AG09309 (cell line): Measurements from ENCODE around the gene ERO1A.
A peak's percentile ranks its signal among the peaks of the same experiment; 100 is the strongest.

Experiments
- DNase-seq: peaks from one replicate; pipeline ENCODE4 v3.0.0-alpha.2; 2010; ENCODE audit warnings: low read depth
- H3K4me3 ChIP-seq: 2 replicates; pipeline ENCODE4 v1.5.1; 2011; ENCODE audit warnings: mild to moderate bottlenecking, low read depth, low read length, moderate library complexity; ENCODE audit not compliant: control insufficient read depth
- CTCF ChIP-seq: IDR thresholded peaks from 2 replicates; pipeline ENCODE4 v1.5.1; 2011; ENCODE audit warnings: mild to moderate bottlenecking, low read depth, low read length, inconsistent platforms; ENCODE audit not compliant: insufficient read depth, control insufficient read depth; ENCODE audit errors: missing control alignments

Gene ERO1A

DNA sequence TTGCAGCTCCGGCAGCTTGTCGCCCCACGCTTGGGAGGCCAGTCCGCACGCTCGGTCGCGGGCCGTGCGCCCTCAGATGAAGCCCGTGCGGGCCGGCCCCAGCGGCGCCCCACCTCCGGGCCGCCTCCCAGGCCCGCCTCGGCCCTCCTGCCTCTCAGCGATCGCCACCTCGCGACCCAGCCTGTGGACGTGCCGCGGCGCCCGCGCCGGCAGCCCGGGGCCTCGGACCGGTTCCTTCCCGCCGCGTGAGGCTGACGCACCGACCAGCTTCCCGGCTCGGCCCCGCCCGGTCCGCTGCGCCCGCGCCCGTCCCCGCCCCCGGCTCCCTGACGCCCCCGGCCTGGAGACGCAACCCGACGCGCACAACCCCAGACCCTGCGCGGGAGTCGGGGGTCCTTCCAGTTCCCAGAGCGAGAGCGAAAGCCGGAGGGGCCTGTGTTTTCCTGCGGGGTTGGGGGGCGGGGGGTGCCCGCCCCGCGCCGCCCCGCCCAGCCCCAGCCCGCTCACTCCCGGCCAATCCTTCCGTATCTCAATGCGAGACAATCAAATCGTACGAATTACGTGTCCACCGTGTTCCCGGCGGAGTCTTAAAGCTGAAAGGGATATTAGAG lies at the start of gene ERO1A:
ERO1A (minus strand) TSS at position 78 of the 611 bp plus-strand sequence; CDS start at position 1, 77 bp downstream.
- peak within 1 kb of the TSS; percentile 95 for H3K4me3 ChIP-seq
- TF ChIP-seq CTCF = no peak

DNA sequence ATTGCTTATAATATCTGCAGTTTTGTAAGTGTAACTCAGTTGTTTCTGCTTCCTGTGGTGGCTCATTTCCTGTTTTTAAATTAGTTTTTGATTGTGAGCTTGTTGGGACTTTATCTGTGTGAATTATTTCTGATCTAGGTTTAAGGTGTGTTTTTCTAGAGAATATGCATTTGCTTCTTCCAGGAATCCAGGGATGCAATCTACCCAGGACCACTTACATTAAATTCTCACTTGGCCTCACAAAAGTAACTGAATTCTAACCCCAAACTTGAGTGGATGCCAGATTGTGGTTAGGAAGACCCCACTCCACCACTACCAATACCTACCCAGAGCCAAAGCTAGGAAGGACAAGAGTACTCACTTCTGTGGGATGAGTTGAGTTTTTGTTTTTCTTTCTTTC lies 46.5 kb upstream of the ERO1A start:
- no peak overlapping the region for H3K4me3 ChIP-seq
- DNase-seq = no peak
- TF ChIP-seq CTCF = no peak

More for the DNA sequence above, at the start of gene ERO1A:
- DNase-seq = peak; percentile 52

DNA sequence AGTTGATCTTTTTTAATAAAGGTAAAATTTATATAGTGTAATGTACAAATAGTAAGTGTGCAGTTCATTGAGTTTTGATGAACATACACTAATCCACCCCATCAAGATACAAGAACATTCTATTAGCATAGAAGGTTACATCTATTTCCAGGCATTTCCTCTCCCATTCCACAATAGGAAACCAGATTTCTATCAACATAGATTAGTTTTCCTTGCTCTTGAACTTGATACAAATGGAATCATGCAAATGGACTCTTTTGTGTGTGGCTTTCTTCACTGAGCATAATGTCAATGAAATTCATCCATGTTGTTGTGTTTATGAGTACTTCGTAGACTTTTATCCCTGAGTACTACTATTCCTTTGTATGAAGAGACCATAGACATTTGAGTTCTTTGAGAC lies 45.4 kb upstream of the ERO1A start:
- no peak for DNase-seq
- H3K4me3 ChIP-seq = no peak overlapping the region
- no peak for TF ChIP-seq CTCF

DNA sequence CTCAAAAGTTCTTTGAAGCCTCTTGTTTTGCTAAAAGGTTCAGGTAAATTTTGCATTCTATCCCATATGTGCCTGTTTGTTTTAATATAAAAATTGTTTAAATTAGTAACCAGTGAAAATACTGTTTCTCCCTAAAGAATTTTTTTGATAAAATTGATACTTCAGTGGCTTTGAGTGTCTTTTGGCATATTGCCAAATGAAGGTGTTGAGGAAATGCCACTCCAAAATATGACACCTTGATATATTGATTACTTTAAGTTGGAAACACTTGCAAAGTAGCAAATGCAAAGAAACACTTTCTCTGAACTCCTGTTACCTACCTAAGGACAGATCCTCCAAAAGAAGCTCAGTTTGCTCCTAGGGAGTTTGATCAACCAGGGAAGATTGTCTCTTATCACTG lies 43.1 kb upstream of the ERO1A start:
- no peak for DNase-seq
- no peak overlapping the region for H3K4me3 ChIP-seq
- no peak for TF ChIP-seq CTCF

GRCh38 chr14:52735921-52736489 lies 40.6 kb upstream of the ERO1A start:
- no peak for TF ChIP-seq CTCF
- no peak for DNase-seq

DNA sequence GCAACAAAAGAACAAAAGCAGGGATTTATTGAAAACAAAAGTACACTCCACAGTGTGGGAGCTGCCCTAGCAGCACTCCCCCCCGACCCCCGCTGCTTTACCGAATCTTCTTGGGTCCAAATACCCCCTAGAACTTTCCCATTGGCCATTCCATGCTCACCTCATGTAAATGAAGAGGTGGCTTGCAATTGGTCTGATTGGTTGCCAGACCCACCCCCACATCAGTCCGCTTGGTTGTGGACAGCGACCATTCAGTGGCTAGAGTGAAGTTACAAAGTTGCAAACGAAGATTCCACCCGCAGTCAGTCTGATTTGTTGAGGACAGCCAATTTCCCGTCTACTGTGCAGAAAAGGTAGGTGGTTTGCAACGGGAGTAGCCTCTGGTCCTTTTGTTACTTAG lies 38.5 kb upstream of the ERO1A start:
- no peak for TF ChIP-seq CTCF
- DNase-seq = no peak
- no peak overlapping the region for H3K4me3 ChIP-seq

More at GRCh38 chr14:52735921-52736489, 40.6 kb upstream of the ERO1A start:
- H3K4me3 ChIP-seq = no peak overlapping the region
